ENCODE results near the gene RERG.
"Not testable (repeated sequence)": the region's sequence is repeated elsewhere in the genome, so short reads cannot be mapped to it uniquely, and the experiment has no call there.

Gene RERG

GRCh38 chr12:15220915-15221885 is at the start of gene RERG:
Gene RERG (minus strand): TSS chr12:15221417. CDS start chr12:15217489, 3,928 bp downstream.
- DNase-seq: peak; percentile 17 to 68

GRCh38 chr12:15270591-15270990 is 49.4 kb upstream of the RERG start:
- DNase-seq: peak in 1 of 2 donors; percentile 73

DNA sequence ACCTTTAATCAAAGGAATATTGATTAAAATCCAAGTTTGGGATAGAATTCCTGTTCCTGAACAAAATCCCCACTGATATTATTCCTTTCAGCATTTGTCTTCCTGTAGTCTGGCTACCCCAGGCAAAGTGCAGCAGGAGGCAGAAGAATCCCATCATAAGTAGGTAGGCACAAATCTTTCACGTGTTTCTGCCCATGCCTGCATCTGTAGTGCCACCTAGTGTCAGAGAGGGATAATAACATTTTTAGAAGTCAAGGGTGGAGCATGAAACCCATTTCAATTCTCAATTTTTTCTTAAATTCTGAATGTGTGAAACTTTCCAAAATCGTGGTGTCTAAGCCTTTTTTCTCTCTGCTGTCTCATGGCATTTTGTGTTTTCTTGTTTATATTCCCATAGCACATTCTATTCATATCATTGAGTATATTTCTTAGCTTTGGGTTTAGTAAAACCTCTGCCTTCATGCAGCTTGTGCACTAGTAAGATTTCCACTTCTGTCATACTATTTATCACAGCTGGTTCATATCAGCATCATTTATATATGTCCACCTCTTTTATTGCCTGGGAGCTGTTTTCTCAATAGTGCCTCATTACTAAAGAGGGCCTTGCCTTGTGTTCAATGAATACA is 47.8 kb upstream of the RERG start:
- peak in 1 of 2 donors; percentile 47 for DNase-seq

DNA sequence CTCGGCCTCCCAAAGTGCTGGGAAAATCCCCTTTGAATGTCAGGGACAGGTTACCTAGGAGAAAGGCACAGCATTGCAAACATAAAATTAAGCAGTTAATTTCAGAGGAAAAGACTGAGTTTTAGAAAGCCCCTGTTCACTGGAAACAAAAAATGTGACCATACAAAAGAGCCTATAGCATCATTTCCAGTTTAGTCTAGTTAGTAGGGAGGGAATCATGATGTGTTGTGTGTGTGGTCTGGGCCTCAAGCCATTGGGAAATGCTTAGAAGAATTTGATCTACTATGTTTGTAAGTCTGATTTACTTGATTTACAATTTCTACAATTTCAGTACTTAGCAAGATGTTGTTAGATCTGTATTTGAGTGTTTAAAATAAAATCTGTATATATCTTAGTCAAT is 47.1 kb upstream of the RERG start:
- no peak for DNase-seq

DNA sequence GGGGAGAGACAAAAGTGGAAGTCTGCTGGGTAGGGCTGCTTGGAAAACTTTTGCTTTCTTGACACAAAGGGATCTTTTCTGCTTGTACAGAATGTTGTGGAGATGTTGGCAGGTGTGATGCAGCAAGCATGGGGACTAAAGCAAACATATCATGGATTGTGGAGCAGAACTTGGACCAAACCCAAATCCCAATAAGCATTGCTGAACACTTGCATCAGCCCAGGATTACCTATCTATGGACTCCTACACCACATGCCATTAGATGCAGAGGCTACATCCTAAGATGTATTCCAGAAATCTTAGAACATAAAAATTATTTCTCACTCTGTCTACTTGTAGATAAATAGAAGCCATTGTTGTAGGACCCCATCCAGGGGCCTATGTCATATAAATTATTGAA is 44.7 kb upstream of the RERG start:
- DNase-seq: no peak

- DNase-seq: no peak
Observed at GRCh38 chr12:15256761-15257160, 35.5 kb upstream of the RERG start.

- DNase-seq: no peak
Observed at GRCh38 chr12:15253990-15254389, 32.8 kb upstream of the RERG start.

DNA sequence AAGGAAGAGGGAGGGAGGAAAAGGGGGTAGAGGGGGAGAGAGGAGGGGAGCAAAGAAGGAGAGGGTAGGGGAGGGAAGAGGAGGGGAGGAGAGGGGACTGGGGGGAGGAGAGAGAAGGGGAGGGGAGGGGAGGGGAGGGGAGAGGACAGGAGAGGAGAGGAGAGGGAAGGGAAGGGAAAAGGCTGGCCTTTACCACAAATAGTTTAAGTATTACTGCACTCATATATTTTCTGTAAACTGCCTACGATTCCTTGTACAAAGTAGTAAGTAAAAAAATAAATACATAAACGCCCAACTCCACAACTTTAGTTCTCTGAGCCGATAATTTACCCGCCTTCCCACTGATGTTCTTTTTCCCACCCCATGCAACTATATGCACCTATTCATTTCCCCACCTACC is 23.7 kb upstream of the RERG start:
- no peak for DNase-seq

GRCh38 chr12:15244341-15244740 is 23.1 kb upstream of the RERG start:
- DNase-seq: peak in 1 of 2 donors; percentile 25

DNA sequence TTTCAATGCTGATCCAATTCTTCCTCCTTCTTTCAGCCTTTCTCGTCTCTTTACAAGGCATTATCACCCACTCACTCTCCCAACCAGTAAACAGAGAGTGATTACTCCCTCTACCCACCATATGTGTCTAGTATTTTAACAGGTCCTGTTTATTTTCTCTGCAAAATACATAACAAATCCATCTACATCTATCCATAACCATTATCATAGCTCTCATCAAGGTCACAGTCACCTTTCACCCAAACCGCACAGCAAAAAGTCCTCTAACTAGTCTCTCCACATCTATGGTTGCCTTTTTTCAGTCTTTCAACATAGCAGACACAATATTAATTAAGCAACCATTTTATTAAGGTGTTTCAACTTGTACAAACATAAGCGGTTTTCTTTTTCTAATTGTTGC is 21.9 kb upstream of the RERG start:
- DNase-seq: no peak

GRCh38 chr12:15240898-15241297 is 19.7 kb upstream of the RERG start:
- DNase-seq: no peak

GRCh38 chr12:15234508-15234907 is 13.3 kb upstream of the RERG start:
- DNase-seq: no peak

DNA sequence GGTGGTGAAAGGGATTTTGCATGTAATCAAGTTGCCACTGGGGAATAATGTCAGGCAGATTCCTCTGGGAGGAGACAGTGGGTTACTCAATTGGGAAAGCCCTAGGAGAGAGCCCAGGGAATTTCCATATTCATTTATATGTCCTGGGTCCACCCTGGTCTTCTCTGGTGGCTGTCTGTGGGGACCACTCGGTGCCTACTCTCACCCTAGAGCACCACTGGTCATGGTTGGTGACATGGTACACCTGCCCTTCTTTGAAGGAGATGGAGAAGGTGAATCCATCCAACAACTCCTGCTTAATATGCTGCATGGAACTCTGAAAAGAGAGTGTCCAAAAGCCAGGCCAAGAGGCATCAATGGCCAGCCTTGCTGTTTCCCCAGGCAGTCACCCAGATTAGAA is 12.8 kb upstream of the RERG start:
- no peak for DNase-seq

GRCh38 chr12:15232959-15233358 is 11.7 kb upstream of the RERG start:
- DNase-seq: no peak

GRCh38 chr12:15231493-15231892 is 10.3 kb upstream of the RERG start:
- DNase-seq: no peak

DNA sequence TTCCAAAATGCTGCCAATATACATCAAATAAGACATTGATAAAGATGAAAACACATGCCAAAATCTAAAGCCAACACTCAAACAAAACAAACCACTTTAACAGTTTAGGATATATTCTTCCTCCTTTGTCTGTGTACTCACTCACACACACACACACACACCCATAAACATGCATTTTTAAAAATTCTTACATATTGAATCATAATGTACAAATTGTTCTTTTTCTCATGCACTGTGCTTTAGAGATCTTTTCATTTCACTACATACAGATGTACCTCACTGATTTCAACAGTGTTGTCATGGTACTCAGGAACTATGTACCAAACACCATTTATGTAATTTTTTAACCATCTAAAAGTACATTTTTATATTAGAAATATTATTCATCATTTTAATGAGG is 9.5 kb upstream of the RERG start:
- no peak for DNase-seq

- DNase-seq: no peak
Observed at GRCh38 chr12:15230137-15230536, 8.9 kb upstream of the RERG start.

DNA sequence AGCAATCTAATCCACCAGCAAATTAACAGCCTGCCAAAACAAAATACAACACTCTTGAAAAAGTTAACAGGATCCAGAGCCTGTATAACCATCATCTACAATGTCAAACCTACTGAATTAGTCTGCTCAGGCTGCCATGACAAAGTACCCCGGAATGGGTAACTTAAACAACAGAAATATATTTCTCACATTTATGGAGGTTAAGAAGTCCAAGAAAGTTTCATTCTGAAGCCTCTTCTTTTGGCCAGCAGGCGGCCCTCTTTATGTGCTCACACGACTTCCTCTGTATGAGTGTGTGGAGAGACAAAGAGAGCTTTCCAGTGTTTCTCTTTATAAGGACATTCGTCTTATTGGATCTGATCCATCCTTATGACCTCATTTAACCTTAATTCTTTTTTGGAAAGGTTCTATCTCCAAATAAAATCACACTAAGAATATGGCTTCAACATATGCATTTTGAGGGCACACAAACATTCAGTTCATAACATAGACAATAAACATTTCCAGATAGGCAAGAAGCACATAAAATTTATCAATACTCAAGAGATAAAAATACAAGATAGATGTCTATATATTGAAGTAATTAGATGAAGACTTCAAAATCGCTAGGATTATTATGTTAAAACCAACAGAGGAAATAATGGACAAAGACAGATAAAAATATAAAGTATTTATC is 5.9 kb upstream of the RERG start:
- peak in 1 of 2 donors; percentile 33 for DNase-seq

DNA sequence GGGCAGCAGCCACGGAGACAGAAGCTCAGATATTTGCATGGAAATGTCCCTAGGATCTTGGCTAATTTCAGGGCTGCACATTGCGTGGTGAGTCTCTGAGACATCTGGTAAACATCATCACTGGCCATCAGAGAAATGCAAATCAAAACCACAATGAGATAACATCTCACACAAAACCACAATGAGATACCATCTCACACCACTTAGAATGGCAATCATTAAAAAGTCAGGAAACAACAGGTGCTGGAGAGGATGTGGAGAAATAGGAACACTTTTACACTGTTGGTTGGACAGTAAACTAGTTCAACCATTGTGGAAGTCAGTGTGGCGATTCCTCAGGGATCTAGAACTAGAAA is 4.6 kb upstream of the RERG start:
- DNase-seq: not testable (repeated sequence)

DNA sequence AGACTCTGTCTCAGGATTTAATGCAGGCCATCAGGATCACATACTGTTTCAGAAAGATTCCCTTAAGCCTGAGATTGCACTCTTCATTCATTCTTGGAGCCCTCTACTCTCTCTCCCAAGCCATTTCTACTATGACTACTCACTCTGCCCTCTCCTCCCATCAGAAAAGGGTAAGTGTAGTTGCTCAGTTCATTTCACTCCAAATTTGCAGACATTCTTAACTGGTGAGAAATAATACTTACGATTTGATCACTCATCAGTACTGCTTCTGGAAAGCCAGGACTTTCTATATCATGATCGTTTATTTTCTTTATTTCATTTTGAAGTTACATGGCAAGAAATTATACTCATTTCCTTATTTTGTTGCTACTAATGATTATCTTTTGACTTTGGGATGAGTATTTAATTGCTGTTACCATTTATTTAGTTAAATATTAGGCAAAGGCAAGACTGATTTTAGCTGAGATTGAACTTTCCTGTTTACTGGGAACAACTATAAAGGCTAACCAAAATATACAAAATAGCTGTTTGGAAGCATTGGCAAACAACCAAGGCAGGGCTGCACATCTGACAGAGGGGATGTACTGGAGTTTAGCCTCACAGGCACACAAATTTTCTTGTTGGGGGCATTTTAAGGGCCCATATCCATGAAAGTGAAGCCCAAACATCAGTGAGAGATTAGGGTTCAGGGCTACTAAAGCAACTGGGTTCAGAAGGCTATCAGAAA is 4.1 kb upstream of the RERG start:
- no peak for DNase-seq

DNA sequence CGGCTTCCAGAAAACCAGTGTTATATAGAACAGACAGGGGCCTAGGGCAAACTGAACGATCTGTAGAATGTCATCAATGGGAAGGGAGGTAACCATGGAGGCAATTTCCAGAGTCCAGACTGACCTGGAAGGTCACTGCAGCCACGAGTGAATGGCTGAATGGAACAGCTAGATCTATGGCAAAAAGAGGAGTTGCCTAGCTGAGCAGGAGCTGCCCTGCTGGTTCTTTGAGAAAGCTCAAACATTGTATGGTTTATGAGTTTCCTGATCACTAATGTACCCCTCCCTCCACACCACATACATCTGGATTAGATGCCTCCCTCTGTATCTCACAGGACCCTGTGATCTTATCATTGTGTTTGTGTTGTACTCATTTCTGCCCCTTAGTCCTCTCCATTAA is 1.0 kb upstream of the RERG start:
- DNase-seq: no peak

- DNase-seq: no peak
Observed at GRCh38 chr12:15220451-15220850, 766 bp downstream of the RERG start.

GRCh38 chr12:15218794-15219193 is 2.4 kb downstream of the RERG start:
- DNase-seq: no peak
